HEK293 (cell line): ENCODE results near the gene RBM18.

Source experiments
- CTCF ChIA-PET: fragments of 350-600 bp; formaldehyde crosslinking; extraction: SDS; loops from one replicate; lab custom pipeline; 2021; ENCODE audit warnings: antibody characterized with exemption; lab: Yijun Ruan, JAX
- POLR2A ChIA-PET: fragments of 300-600 bp; formaldehyde crosslinking; extraction: SDS; loops from one replicate; lab custom pipeline; 2020; ENCODE audit warnings: antibody characterized with exemption, inconsistent platforms; lab: Yijun Ruan, JAX
- H3K27ac ChIP-seq: fragments of 200-500 bp; sonication (Bioruptor generic); 2 replicates; pipeline ENCODE4 v1.5.1; 2014; ENCODE audit warnings: low read depth, low read length, control low read depth, inconsistent platforms; ENCODE audit errors: extremely low read depth
- H3K36me3 ChIP-seq, 2 experiments: fragments of 200-500 bp in 1 of 2; sonication (Bioruptor generic) in 1 of 2; 1 replicate in 1 of 2; 2 replicates in 1 of 2; pipeline ENCODE4 v1.5.1; 2014 to 2017; ENCODE audit warnings: inconsistent platforms in 2 of 2, low read length in 2 of 2; ENCODE audit not compliant: control insufficient read depth in 2 of 2, insufficient read depth in 1 of 2
- H3K4me1 ChIP-seq: fragments of 200-500 bp; sonication (Bioruptor generic); 2 replicates; pipeline ENCODE4 v1.5.1; 2014; ENCODE audit warnings: mild to moderate bottlenecking, low read length, inconsistent platforms; ENCODE audit not compliant: control insufficient read depth, insufficient read depth
- H3K4me3 ChIP-seq: 2 replicates; pipeline ENCODE4 v1.5.1; 2011; ENCODE audit warnings: low read depth, mild to moderate bottlenecking, control low read depth, low read length, moderate library complexity
- H3K9me3 ChIP-seq: fragments of 200-500 bp; sonication (Bioruptor generic); 2 replicates; pipeline ENCODE4 v1.5.1; 2014; ENCODE audit warnings: low read depth, low read length, inconsistent platforms; ENCODE audit not compliant: control insufficient read depth, insufficient read depth
- OSR2 ChIP-seq: fragments of 450-650 bp; formaldehyde crosslinking; IDR thresholded peaks from 2 replicates; pipeline ENCODE4 v1.5.1; 2016; ENCODE audit warnings: missing biosample characterization, missing genetic modification characterization
- SP3 ChIP-seq: fragments of 450-650 bp; formaldehyde crosslinking; IDR thresholded peaks from 2 replicates; pipeline ENCODE4 v1.5.1; 2016; ENCODE audit warnings: missing biosample characterization, missing genetic modification characterization
- ZNF132 ChIP-seq: fragments of 450-650 bp; formaldehyde crosslinking; IDR thresholded peaks from 2 replicates; pipeline ENCODE4 v1.5.1; 2017; ENCODE audit warnings: missing biosample characterization, missing genetic modification characterization, borderline replicate concordance
- ZNF133 ChIP-seq: fragments of 450-650 bp; formaldehyde crosslinking; IDR thresholded peaks from 2 replicates; pipeline ENCODE4 v1.5.1; 2016; ENCODE audit warnings: missing biosample characterization, missing genetic modification characterization
- ZNF292 ChIP-seq: fragments of 450-650 bp; formaldehyde crosslinking; IDR thresholded peaks from 2 replicates; pipeline ENCODE4 v1.5.1; 2016; ENCODE audit warnings: low read depth, missing biosample characterization, missing genetic modification characterization, borderline replicate concordance
- ZNF350 ChIP-seq: fragments of 450-650 bp; formaldehyde crosslinking; IDR thresholded peaks from 2 replicates; pipeline ENCODE4 v1.5.0; 2017; ENCODE audit warnings: missing biosample characterization, mild to moderate bottlenecking, missing genetic modification characterization
- ZNF558 ChIP-seq: fragments of 450-650 bp; formaldehyde crosslinking; IDR thresholded peaks from 2 replicates; pipeline ENCODE4 v1.5.1; 2016; ENCODE audit warnings: missing biosample characterization, missing genetic modification characterization
- ZNF621 ChIP-seq: fragments of 450-650 bp; formaldehyde crosslinking; IDR thresholded peaks from 2 replicates; pipeline ENCODE4 v1.5.1; 2017; ENCODE audit warnings: missing biosample characterization, missing genetic modification characterization
- ZNF623 ChIP-seq: fragments of 450-650 bp; formaldehyde crosslinking; IDR thresholded peaks from 2 replicates; pipeline ENCODE4 v1.5.1; 2016; ENCODE audit warnings: missing biosample characterization, missing genetic modification characterization
- ZNF707 ChIP-seq: fragments of 450-650 bp; formaldehyde crosslinking; IDR thresholded peaks from 2 replicates; pipeline ENCODE4 v1.5.1; 2016; ENCODE audit warnings: missing biosample characterization, missing genetic modification characterization
- ZNF777 ChIP-seq: fragments of 450-650 bp; formaldehyde crosslinking; IDR thresholded peaks from 2 replicates; pipeline ENCODE4 v1.5.1; 2017; ENCODE audit warnings: missing biosample characterization, missing genetic modification characterization, borderline replicate concordance
- TF ChIP-seq, protein P1 (sequence below): fragments of 450-650 bp; formaldehyde crosslinking; IDR thresholded peaks from 2 replicates; pipeline ENCODE4 v1.5.1; 2017; ENCODE audit warnings: missing biosample characterization, missing genetic modification characterization
- TF ChIP-seq, protein P2 (sequence below): fragments of 450-650 bp; formaldehyde crosslinking; IDR thresholded peaks from 2 replicates; pipeline ENCODE4 v1.5.1; 2016; ENCODE audit warnings: missing biosample characterization, missing genetic modification characterization
- TF ChIP-seq, protein P3 (sequence below): fragments of 450-650 bp; formaldehyde crosslinking; IDR thresholded peaks from 2 replicates; pipeline ENCODE4 v1.5.0; 2017; ENCODE audit warnings: missing biosample characterization, missing genetic modification characterization, borderline replicate concordance

Gene RBM18

DNA sequence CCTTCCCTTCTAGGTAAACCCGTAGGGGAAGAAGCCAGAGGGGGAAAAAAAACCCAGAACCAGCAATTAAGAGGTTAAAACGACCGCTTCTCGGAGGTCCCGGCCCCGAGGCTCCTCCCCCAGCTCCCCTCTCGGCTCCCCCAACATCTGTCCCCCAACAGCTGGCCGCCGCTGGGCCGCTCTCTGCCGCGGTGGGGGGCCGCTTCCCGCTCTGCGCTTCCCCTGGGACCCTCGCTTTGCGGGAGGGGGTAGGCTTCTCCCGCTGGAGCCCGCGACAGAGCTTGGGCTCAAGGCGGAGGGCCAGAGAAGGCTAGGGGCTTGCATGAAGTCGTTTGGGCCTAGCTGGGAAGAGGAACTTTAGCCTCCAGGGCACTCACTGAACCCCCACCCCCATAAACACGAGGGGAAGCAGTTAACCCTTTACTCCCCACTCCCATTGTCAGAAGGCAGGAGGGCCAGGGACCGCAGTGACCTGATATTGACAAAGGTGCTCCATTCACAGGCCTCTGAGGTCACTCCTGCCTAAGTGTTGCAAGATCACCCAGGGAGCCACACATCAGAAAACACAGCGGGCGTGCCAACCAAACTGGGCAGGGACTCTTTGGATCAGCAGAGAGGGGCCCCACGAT, 43.3 kb downstream of the RBM18 start:
- no peak overlapping the region for H3K4me3 ChIP-seq
- ChIA-PET POLR2A (no interaction called here), CTCF (interaction anchor here (0.9 kb wide), 1 partner anchor 96 kb away, joined by 4 read pairs; no protein-coding TSS in a partner anchor)
- H3K4me1 ChIP-seq: no peaks in the 10 kb centered on the region
- no peaks in the 10 kb centered on the region for H3K9me3 ChIP-seq
- no peak for TF ChIP-seq SP3 (tag by site-specific recombination)
- no peaks in the 10 kb centered on the region for H3K36me3 ChIP-seq
- H3K27ac ChIP-seq: no peak overlapping the region

DNA sequence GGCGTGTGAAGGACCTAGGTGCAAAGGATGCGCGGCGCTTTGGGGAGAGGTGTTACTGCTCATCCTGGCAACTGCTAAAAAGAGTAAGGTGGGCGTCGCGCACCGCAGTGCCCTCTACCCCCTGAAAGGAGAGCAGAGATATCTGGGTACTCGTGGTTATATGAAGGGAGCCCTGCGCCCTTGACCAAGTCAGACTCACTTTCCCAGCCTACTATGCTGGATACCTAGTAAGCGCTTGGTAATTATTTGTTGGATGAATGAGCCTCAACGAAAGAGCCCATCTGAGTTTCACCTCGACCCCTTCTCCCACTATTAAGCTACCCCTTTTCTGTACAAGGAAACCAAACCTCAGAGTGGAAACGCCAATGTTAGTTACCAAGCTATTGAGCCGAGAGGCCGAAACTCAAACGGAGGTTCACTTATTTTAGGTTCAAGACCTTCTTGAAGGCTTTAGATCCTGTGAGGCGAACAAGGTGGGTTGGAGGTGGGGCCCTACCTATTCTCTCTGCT, 43.9 kb downstream of the RBM18 start:
- Histone ChIP-seq H3K4me1 (no peaks in the 10 kb centered on the region), H3K9me3 (no peaks in the 10 kb centered on the region), H3K4me3 (no peak overlapping the region), H3K27ac (no peak overlapping the region), H3K36me3 (no peaks in the 10 kb centered on the region)
- TF ChIP-seq, protein P1, sequence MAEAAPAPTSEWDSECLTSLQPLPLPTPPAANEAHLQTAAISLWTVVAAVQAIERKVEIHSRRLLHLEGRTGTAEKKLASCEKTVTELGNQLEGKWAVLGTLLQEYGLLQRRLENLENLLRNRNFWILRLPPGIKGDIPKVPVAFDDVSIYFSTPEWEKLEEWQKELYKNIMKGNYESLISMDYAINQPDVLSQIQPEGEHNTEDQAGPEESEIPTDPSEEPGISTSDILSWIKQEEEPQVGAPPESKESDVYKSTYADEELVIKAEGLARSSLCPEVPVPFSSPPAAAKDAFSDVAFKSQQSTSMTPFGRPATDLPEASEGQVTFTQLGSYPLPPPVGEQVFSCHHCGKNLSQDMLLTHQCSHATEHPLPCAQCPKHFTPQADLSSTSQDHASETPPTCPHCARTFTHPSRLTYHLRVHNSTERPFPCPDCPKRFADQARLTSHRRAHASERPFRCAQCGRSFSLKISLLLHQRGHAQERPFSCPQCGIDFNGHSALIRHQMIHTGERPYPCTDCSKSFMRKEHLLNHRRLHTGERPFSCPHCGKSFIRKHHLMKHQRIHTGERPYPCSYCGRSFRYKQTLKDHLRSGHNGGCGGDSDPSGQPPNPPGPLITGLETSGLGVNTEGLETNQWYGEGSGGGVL (tag by site-specific recombination): no peak
- TF ChIP-seq ZNF621 (tag by site-specific recombination) (no peak), ZNF292 (tag by site-specific recombination) (no peak), ZNF558 (tag by site-specific recombination) (no peak), ZNF133 (no peak), ZNF623 (tag by site-specific recombination) (no peak), ZNF707 (tag by site-specific recombination) (no peak), ZNF132 (tag by site-specific recombination) (no peak)
- TF ChIP-seq, protein P2, sequence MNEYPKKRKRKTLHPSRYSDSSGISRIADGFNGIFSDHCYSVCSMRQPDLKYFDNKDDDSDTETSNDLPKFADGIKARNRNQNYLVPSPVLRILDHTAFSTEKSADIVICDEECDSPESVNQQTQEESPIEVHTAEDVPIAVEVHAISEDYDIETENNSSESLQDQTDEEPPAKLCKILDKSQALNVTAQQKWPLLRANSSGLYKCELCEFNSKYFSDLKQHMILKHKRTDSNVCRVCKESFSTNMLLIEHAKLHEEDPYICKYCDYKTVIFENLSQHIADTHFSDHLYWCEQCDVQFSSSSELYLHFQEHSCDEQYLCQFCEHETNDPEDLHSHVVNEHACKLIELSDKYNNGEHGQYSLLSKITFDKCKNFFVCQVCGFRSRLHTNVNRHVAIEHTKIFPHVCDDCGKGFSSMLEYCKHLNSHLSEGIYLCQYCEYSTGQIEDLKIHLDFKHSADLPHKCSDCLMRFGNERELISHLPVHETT: no peak
- CTCF ChIA-PET: interaction anchor here (0.9 kb wide), 1 partner anchor 96 kb away, joined by 4 read pairs; no protein-coding TSS in a partner anchor
- POLR2A ChIA-PET: no interaction called here

DNA sequence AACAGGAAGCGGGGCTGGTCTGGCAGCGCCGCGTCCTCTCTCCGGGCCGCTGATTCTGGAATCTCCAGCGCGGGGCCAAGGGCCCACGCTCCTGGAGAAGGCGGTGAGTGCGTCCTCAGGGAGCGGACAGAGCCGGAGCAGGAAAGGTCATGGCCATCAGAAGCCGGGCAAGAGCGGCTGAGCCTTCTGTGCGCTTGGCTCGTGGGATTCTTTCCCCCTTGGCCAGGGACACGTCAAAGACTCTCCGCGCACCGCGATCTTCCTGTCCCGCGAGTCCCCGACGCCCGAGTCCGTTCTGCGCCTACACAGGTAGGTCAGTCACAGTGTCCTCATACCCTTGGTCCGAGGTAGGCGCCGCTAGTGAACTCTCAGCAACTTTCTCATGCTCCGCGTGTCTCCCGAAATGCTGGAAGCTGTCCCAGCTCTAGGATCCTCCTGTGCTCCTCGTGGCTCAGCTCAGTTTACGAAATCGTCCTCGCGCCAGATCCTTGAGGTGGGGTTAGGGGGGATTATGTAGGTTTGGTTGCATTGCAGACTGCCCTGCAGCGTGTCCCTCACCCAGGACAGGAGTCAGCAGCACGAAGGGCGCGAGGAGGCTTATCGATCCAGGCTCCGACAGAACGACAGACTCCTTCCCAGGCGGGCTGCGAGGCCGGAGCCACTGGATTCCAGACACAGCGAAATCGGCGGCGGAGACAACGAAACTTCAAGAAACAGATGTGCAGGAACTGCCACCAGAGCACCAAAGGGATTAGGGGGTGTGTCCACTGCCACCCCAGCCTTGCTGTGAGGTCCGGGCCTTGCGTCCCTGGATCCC, 44.6 kb downstream of the RBM18 start:
- ChIA-PET POLR2A (no interaction called here), CTCF (no interaction called here)
- Histone ChIP-seq H3K4me1 (no peaks in the 10 kb centered on the region), H3K36me3 (no peaks in the 10 kb centered on the region), H3K4me3 (no peak overlapping the region), H3K27ac (no peak overlapping the region), H3K9me3 (no peaks in the 10 kb centered on the region)
- TF ChIP-seq, protein P3, sequence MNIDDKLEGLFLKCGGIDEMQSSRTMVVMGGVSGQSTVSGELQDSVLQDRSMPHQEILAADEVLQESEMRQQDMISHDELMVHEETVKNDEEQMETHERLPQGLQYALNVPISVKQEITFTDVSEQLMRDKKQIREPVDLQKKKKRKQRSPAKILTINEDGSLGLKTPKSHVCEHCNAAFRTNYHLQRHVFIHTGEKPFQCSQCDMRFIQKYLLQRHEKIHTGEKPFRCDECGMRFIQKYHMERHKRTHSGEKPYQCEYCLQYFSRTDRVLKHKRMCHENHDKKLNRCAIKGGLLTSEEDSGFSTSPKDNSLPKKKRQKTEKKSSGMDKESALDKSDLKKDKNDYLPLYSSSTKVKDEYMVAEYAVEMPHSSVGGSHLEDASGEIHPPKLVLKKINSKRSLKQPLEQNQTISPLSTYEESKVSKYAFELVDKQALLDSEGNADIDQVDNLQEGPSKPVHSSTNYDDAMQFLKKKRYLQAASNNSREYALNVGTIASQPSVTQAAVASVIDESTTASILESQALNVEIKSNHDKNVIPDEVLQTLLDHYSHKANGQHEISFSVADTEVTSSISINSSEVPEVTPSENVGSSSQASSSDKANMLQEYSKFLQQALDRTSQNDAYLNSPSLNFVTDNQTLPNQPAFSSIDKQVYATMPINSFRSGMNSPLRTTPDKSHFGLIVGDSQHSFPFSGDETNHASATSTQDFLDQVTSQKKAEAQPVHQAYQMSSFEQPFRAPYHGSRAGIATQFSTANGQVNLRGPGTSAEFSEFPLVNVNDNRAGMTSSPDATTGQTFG: no peak
- TF ChIP-seq ZNF777 (tag by site-specific recombination) (no peak), ZNF350 (tag by site-specific recombination) (no peak), OSR2 (tag by site-specific recombination) (no peak)
